SJSA1 (cell line): ENCODE measurements around the gene CNPY1. TPM values are rescaled to one million over a fixed set of nuclear protein-coding genes. Genes with fewer than 3 reads are reported as not detected.
"Not testable (repeated sequence)": the region's sequence is repeated elsewhere in the genome, so short reads cannot be mapped to it uniquely, and the experiment has no call there.

Source experiments
- DNase-seq, 2 experiments: peaks; one replicate each; pipeline ENCODE4 v3.0.0-alpha.2; 2015 to 2020; ENCODE audit warnings: low spot score in 2 of 2, low read depth in 1 of 2
- H3K27ac ChIP-seq: fragments of 250-450 bp; sonication (Bioruptor Pico); 2 replicates; pipeline ENCODE4 v1.5.1; 2020; ENCODE audit warnings: mild to moderate bottlenecking, moderate library complexity
- H3K27me3 ChIP-seq: fragments of 250-450 bp; sonication (Bioruptor Pico); replicated peaks from 2 replicates; pipeline ENCODE4 v1.5.1; 2020; ENCODE audit warnings: mild to moderate bottlenecking, moderate library complexity
- H3K36me3 ChIP-seq: fragments of 250-450 bp; sonication (Bioruptor Pico); 2 replicates; pipeline ENCODE4 v1.5.1; 2020; ENCODE audit warnings: mild to moderate bottlenecking
- H3K4me1 ChIP-seq: fragments of 250-450 bp; sonication (Bioruptor Pico); replicated peaks from 2 replicates; pipeline ENCODE4 v1.6.1; 2021; ENCODE audit warnings: mild to moderate bottlenecking
- H3K4me3 ChIP-seq: fragments of 250-450 bp; sonication (Bioruptor Pico); 2 replicates; pipeline ENCODE4 v1.5.1; 2020; ENCODE audit warnings: mild to moderate bottlenecking
- H3K9me3 ChIP-seq: fragments of 250-450 bp; sonication (Bioruptor Pico); replicated peaks from 2 replicates; pipeline ENCODE4 v1.5.1; 2020; ENCODE audit warnings: mild to moderate bottlenecking
- total RNA-seq: library from RNA; depleted of rRNA; stranded (reverse); fragments of >200 nt; shearing (Covaris generic); gene quantifications from 2 replicates; pipeline ENCODE4 v1.2.3, GENCODE V29; 2014; rRNA removed

CNPY1 gene
- total RNA-seq = not detected in 2 replicates

- not testable (repeated sequence) for DNase-seq, H3K4me3 ChIP-seq, H3K27ac ChIP-seq, H3K9me3 ChIP-seq, H3K4me1 ChIP-seq, H3K36me3 ChIP-seq
- peaks cover 65% of the 10 kb centered on the region for H3K27me3 ChIP-seq
Measured at GRCh38 chr7:155546449-155546848, at the start of gene CNPY1. TSS of gene CNPY1 (minus strand) at chr7:155546559. CDS start at chr7:155545929, 630 bp downstream.

DNA sequence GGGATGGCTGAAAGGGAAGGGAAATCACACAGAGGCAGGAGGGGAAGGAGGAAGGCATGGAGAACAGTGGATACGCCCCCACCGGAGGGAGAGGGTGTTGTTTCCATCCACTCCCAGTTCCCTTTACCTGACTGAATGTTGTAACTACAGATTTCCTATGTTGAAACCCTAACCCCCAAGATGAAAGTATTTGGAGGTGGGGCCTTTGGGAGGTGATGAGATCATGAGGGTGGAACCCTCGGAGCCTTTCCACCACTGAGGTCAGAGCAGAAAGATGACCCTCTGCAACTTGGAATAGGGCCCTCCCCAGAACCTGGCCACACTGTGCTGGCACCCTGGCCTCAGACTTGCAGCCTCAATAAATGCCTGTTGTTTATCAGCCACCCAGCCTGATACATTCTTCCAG is 48.6 kb upstream of the CNPY1 start:
- Histone ChIP-seq H3K36me3 (no peaks in the 10 kb centered on the region), H3K4me3 (no peak overlapping the region), H3K27me3 (0 out of 2 replicates have a peak, but pooled peaks cover 2% of the 10 kb centered on the region), H3K27ac (no peak overlapping the region), H3K4me1 (no peaks in the 10 kb centered on the region), H3K9me3 (no peaks in the 10 kb centered on the region)
- no peak for DNase-seq

GRCh38 chr7:155594163-155594732 is 47.9 kb upstream of the CNPY1 start:
- Histone ChIP-seq H3K4me1 (no peaks in the 10 kb centered on the region), H3K4me3 (no peak overlapping the region), H3K27ac (no peak overlapping the region), H3K9me3 (no peaks in the 10 kb centered on the region), H3K27me3 (0 out of 2 replicates have a peak, but pooled peaks cover 5% of the 10 kb centered on the region), H3K36me3 (no peaks in the 10 kb centered on the region)
- no peak for DNase-seq

GRCh38 chr7:155593461-155594162 is 47.3 kb upstream of the CNPY1 start:
- no peak overlapping the region for H3K4me3 ChIP-seq
- H3K27me3 ChIP-seq = peaks cover 10% of the 10 kb centered on the region
- H3K4me1 ChIP-seq = no peaks in the 10 kb centered on the region
- H3K9me3 ChIP-seq = no peaks in the 10 kb centered on the region
- no peak overlapping the region for H3K27ac ChIP-seq
- no peaks in the 10 kb centered on the region for H3K36me3 ChIP-seq
- DNase-seq = no peak

DNA sequence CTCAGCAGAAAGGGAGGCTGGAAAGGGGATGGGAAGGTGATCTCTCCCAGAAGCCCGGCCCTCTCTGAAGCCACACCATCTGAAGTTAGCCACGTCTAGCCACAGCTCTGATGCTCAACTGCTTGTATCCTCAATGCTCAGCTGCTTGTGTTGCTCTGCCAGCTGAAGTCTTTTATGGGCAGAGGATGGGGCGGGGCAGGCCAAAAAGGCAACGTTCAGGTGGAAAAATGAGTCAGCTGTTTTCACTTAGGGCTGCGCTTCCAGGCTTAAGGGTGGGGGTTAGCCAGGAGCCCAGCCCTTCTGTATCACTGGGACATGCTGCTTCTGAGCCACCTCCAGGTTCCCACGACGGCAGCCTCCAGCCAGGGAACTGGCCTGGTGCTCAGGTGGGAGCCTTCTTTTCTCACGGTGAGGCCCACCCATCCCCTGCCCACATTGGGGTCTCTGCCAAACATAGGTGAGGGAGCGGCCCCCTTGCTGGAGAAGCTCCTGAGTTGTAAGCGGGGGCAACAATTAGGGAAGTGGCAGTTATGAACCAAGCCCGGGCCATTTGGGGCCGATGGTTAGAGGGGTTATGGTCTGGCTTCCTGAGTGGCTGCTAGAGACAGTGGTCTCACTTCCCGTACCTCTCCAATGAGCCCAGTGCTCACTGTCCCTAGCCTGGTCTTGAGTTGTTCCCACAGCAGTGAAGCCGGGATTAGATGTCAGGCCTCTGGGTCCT is 44.9 kb upstream of the CNPY1 start:
- Histone ChIP-seq H3K9me3 (no peaks in the 10 kb centered on the region), H3K27me3 (peaks cover 27% of the 10 kb centered on the region), H3K4me3 (no peak overlapping the region), H3K36me3 (no peaks in the 10 kb centered on the region), H3K4me1 (no peaks in the 10 kb centered on the region), H3K27ac (no peak overlapping the region)
- no peak for DNase-seq

- Histone ChIP-seq H3K27ac (no peak overlapping the region), H3K4me1 (no peaks in the 10 kb centered on the region), H3K4me3 (no peak overlapping the region), H3K27me3 (peaks cover 34% of the 10 kb centered on the region), H3K9me3 (no peaks in the 10 kb centered on the region), H3K36me3 (no peaks in the 10 kb centered on the region)
- no peak for DNase-seq
Measured at GRCh38 chr7:155590215-155591018, 44.1 kb upstream of the CNPY1 start.

GRCh38 chr7:155589001-155589980 is 42.9 kb upstream of the CNPY1 start:
- no peaks in the 10 kb centered on the region for H3K36me3 ChIP-seq
- no peak overlapping the region for H3K4me3 ChIP-seq
- DNase-seq = no peak
- no peak overlapping the region for H3K27ac ChIP-seq
- peaks cover 42% of the 10 kb centered on the region for H3K27me3 ChIP-seq
- H3K9me3 ChIP-seq = no peaks in the 10 kb centered on the region
- H3K4me1 ChIP-seq = no peaks in the 10 kb centered on the region

GRCh38 chr7:155588468-155588998 is 42.2 kb upstream of the CNPY1 start:
- no peak overlapping the region for H3K27ac ChIP-seq
- H3K27me3 ChIP-seq = peaks cover 43% of the 10 kb centered on the region
- no peak for DNase-seq
- no peaks in the 10 kb centered on the region for H3K36me3 ChIP-seq
- H3K4me3 ChIP-seq = no peak overlapping the region
- H3K9me3 ChIP-seq = no peaks in the 10 kb centered on the region
- no peaks in the 10 kb centered on the region for H3K4me1 ChIP-seq

DNA sequence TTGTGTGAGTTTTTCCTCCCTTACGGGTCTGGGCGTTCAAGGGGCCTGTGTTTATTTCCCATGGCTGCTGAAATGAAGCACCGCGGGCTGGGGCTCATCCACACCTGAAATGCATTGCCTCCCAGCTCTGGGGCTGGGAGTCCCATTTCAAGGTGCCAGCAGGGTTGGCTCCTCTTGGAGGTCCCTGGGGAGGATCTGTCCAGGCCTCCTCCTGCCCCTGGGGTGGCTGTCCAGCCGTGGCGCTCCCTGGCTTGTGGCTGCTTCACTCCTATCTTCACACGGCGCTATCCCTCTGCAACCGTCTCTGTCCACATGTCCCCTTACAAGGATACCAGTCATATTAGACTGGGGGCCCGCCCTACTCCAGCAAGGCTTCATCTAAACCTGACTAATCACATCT is 41.1 kb upstream of the CNPY1 start:
- Histone ChIP-seq H3K27me3 (peaks cover 49% of the 10 kb centered on the region), H3K9me3 (no peaks in the 10 kb centered on the region), H3K4me3 (no peak overlapping the region), H3K36me3 (no peaks in the 10 kb centered on the region), H3K4me1 (no peaks in the 10 kb centered on the region), H3K27ac (no peak overlapping the region)
- no peak for DNase-seq

DNA sequence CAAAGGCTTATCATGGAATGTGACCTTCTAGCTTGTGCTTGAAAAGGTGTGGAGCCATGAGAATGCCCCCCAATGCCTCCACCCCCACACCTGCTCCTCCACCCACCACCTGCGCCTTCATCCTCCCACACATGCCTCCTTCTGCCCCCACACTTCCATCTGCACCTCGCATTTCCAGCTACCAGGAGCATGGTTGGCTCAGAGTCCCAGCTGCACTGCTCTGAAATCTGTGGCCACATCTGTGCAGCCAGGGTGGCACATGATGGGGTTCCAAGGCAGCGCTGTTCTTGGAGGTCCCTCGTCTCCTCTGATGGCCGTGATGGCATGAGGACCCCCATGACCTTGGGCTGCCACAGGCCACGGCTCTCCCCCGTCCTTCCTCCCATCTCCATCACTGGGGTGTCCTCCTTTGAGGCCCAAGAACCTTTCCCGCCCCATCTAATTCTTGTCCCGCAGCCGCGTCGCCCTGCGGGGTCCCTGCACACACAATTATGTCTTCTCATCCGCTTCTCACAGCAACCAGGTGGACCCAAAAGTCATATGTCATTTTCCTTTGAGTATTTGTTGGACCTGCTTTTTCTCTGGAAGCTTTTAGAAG is 40.6 kb upstream of the CNPY1 start:
- DNase-seq = no peak
- H3K27ac ChIP-seq = no peak overlapping the region
- peaks cover 55% of the 10 kb centered on the region for H3K27me3 ChIP-seq
- H3K36me3 ChIP-seq = no peaks in the 10 kb centered on the region
- no peaks in the 10 kb centered on the region for H3K9me3 ChIP-seq
- H3K4me1 ChIP-seq = no peaks in the 10 kb centered on the region
- H3K4me3 ChIP-seq = no peak overlapping the region

DNA sequence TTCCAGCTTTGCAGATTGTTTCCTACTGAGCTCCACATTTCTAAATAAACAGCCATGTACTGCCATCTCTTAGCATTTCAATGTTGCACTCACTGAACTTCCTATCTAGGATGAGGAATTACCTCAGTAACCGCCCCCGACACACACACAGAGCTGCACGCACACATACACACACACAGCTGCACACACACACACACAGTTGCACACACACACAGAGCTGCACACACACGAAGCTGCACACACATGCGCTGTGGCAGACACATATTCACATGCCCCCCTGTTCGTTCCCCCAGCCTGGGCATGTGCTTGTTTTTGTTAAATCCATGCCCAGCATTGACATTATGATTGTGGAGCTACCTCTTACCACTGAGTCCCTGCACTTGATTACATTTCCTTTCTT is 39.6 kb upstream of the CNPY1 start:
- Histone ChIP-seq H3K27ac (no peak overlapping the region), H3K4me1 (no peaks in the 10 kb centered on the region), H3K27me3 (peaks cover 55% of the 10 kb centered on the region), H3K9me3 (no peaks in the 10 kb centered on the region), H3K36me3 (no peaks in the 10 kb centered on the region), H3K4me3 (no peak overlapping the region)
- no peak for DNase-seq

- no peaks in the 10 kb centered on the region for H3K9me3 ChIP-seq
- DNase-seq = no peak
- no peak overlapping the region for H3K27ac ChIP-seq
- H3K27me3 ChIP-seq = peaks cover 56% of the 10 kb centered on the region
- H3K36me3 ChIP-seq = no peaks in the 10 kb centered on the region
- H3K4me1 ChIP-seq = no peaks in the 10 kb centered on the region
- no peak overlapping the region for H3K4me3 ChIP-seq
Measured at GRCh38 chr7:155585532-155585895, 39.2 kb upstream of the CNPY1 start.
